WTC11 (cell line): ENCODE measurements around the gene TAL2. TPM values are rescaled to one million over a fixed set of nuclear protein-coding genes. Genes with fewer than 3 reads are reported as not detected.

Experiments
- ATAC-seq: fragments of 200-7000 bp; cut with Tn5 transposase; 2 replicates; pipeline ENCODE4 v1.10.0; 2021; ENCODE audit warnings: mild to moderate bottlenecking, moderate library complexity
- CTCF ChIA-PET: fragments of 300-600 bp; sonication (Branson Sonifier 250); formaldehyde crosslinking; loops from one replicate; lab custom pipeline; 2021; ENCODE audit warnings: antibody characterized with exemption; lab: Charles Lee
- POLR2A ChIA-PET: fragments of 350-600 bp; sonication (Branson Sonifier 250); formaldehyde crosslinking; loops from one replicate; lab custom pipeline; 2021; ENCODE audit warnings: antibody characterized with exemption; lab: Charles Lee
- DNase-seq: peaks from one replicate; pipeline ENCODE4 v3.0.0; 2021; ENCODE audit warnings: low spot score
- H3K27ac Mint-ChIP-seq: 2 replicates; pipeline ENCODE4 v1.8.0; 2021; ENCODE audit warnings: mixed read lengths
- H3K27me3 Mint-ChIP-seq: 2 replicates; pipeline ENCODE4 v1.8.0; 2021; ENCODE audit warnings: low read depth, mild to moderate bottlenecking, moderate library complexity, mixed read lengths
- H3K36me3 Mint-ChIP-seq: 2 replicates; pipeline ENCODE4 v1.8.0; 2021; ENCODE audit warnings: mixed read lengths
- H3K4me1 Mint-ChIP-seq: 2 replicates; pipeline ENCODE4 v1.8.0; 2022; ENCODE audit warnings: mixed read lengths
- H3K4me3 Mint-ChIP-seq: 2 replicates; pipeline ENCODE4 v1.8.0; 2021; ENCODE audit warnings: mild to moderate bottlenecking, moderate library complexity, mixed read lengths
- H3K9me3 Mint-ChIP-seq: 2 replicates; pipeline ENCODE4 v1.8.0; 2021; ENCODE audit warnings: mixed read lengths
- CBFB ChIP-seq: sonication (generic); formaldehyde crosslinking; IDR thresholded peaks from 2 replicates; pipeline ENCODE4 v1.8.1; 2022; ENCODE audit warnings: mild to moderate bottlenecking, low read depth, missing genetic modification reagents
- ELF4 ChIP-seq: sonication (generic); formaldehyde crosslinking; IDR thresholded peaks from 2 replicates; pipeline ENCODE4 v1.8.1; 2022; ENCODE audit warnings: low read depth, mild to moderate bottlenecking, moderate library complexity, missing genetic modification reagents
- ESRRA ChIP-seq: sonication (generic); formaldehyde crosslinking; IDR thresholded peaks from 2 replicates; pipeline ENCODE4 v1.8.1; 2022; ENCODE audit warnings: mild to moderate bottlenecking, missing genetic modification reagents, borderline replicate concordance
- FOXP1 ChIP-seq: sonication (generic); formaldehyde crosslinking; IDR thresholded peaks from 2 replicates; pipeline ENCODE4 v1.8.0; 2022; ENCODE audit warnings: missing genetic modification reagents, mild to moderate bottlenecking, moderate library complexity, borderline replicate concordance
- GTF2I ChIP-seq: fragments of 250-450 bp; sonication (Bioruptor Pico); conservative IDR thresholded peaks from 2 replicates; pipeline ENCODE4 v1.4.0; 2021; ENCODE audit warnings: mild to moderate bottlenecking
- JUN ChIP-seq: sonication (generic); formaldehyde crosslinking; IDR thresholded peaks from 2 replicates; pipeline ENCODE4 v1.8.0; 2023; ENCODE audit warnings: mild to moderate bottlenecking, missing genetic modification reagents
- NFE2L1 ChIP-seq: sonication (generic); formaldehyde crosslinking; IDR thresholded peaks from 2 replicates; pipeline ENCODE4 v1.8.1; 2023; ENCODE audit warnings: missing genetic modification reagents
- NR2C2 ChIP-seq: sonication (generic); formaldehyde crosslinking; IDR thresholded peaks from 2 replicates; pipeline ENCODE4 v1.8.0; 2022; ENCODE audit warnings: mild to moderate bottlenecking, missing genetic modification reagents
- SMAD4 ChIP-seq: sonication (generic); formaldehyde crosslinking; IDR thresholded peaks from 2 replicates; pipeline ENCODE4 v1.8.0; 2022; ENCODE audit warnings: mild to moderate bottlenecking, missing genetic modification reagents
- ZNF121 ChIP-seq: sonication (generic); formaldehyde crosslinking; IDR thresholded peaks from 2 replicates; pipeline ENCODE4 v1.8.0; 2023; ENCODE audit warnings: missing genetic modification reagents
- ZNF317 ChIP-seq: sonication (generic); formaldehyde crosslinking; IDR thresholded peaks from 2 replicates; pipeline ENCODE4 v1.8.1; 2023; ENCODE audit warnings: low read depth, mild to moderate bottlenecking, moderate library complexity, missing genetic modification reagents, borderline replicate concordance
- ZNF396 ChIP-seq: fragments of 250-450 bp; sonication (Bioruptor Pico); IDR thresholded peaks from 2 replicates; pipeline ENCODE4 v1.8.0; 2021; ENCODE audit warnings: mild to moderate bottlenecking, moderate library complexity, borderline replicate concordance
- total RNA-seq: library from RNA; stranded (reverse); gene quantifications from 3 replicates; pipeline ENCODE4 v1.2.3, GENCODE V29; 2021
- TF ChIP-seq, protein P1 (sequence below): sonication (generic); formaldehyde crosslinking; IDR thresholded peaks from 2 replicates; pipeline ENCODE4 v1.8.1; 2023; ENCODE audit warnings: mild to moderate bottlenecking, missing genetic modification reagents, moderate library complexity
- TF ChIP-seq, protein P2 (sequence below): sonication (generic); formaldehyde crosslinking; IDR thresholded peaks from 2 replicates; pipeline ENCODE4 v1.8.0; 2023; ENCODE audit warnings: mild to moderate bottlenecking, missing genetic modification reagents
- TF ChIP-seq, protein P3 (sequence below): fragments of 200-600 bp; IDR thresholded peaks from 2 replicates; pipeline ENCODE4 v1.8.0; 2022; ENCODE audit warnings: antibody characterized with exemption
- TF ChIP-seq, protein P4 (sequence below): fragments of 250-450 bp; sonication (Bioruptor Pico); IDR thresholded peaks from 2 replicates; pipeline ENCODE4 v1.9.0; 2021; ENCODE audit warnings: moderate library complexity, mild to moderate bottlenecking, inconsistent platforms, borderline replicate concordance
- TF ChIP-seq, protein P5 (sequence below): fragments of 250-450 bp; sonication (Bioruptor Pico); IDR thresholded peaks from 2 replicates; pipeline ENCODE4 v1.9.0; 2021; ENCODE audit warnings: mild to moderate bottlenecking, borderline replicate concordance
- TF ChIP-seq, protein P6 (sequence below): sonication (generic); formaldehyde crosslinking; IDR thresholded peaks from 2 replicates; pipeline ENCODE4 v1.8.1; 2023; ENCODE audit warnings: mild to moderate bottlenecking, missing genetic modification reagents

The TAL2 gene
- total RNA-seq, 1 experiment from 2014 or later: not detected

DNA sequence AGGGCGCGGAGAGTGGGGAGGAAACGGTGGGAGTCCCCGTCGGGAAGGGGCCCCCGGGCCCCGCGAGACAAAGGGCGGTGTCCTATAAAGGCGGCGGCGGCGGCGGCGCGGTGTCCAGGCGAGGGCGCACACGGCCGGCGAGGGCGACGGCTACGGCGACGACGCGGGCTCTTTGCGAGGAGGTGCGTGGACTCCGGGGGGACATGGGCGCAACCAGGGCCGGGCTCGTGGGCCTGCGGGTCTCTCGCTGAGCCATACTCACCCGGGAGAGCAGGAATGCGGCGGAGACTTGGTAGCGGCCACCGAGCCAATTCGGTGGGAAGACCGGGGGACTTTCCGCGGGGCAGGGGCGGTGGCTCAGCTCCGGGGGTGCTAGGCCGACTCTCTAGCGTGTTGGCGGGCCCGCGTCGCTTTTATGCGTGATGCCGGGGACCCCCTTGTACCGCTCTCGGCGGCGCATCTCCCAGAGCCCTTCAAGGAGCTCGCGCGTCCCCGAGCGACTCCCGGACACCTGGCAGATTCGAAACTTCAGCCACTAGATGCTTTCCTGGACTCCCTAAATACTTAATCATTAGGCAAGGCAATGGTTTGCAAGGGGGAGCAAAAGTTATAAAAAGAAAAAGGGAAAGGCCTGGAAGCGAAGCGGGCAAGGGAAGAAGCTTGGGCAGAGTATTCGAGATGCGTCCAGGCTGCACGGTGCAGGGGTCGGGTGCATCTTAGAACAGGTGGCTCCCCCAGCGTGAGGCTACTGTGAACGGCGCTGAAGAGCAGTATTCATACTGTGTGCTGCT lies 5.9 kb upstream of the TAL2 start (continued):
- TF ChIP-seq, protein P1, sequence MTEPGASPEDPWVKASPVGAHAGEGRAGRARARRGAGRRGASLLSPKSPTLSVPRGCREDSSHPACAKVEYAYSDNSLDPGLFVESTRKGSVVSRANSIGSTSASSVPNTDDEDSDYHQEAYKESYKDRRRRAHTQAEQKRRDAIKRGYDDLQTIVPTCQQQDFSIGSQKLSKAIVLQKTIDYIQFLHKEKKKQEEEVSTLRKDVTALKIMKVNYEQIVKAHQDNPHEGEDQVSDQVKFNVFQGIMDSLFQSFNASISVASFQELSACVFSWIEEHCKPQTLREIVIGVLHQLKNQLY: no peak
- TF ChIP-seq, protein P2, sequence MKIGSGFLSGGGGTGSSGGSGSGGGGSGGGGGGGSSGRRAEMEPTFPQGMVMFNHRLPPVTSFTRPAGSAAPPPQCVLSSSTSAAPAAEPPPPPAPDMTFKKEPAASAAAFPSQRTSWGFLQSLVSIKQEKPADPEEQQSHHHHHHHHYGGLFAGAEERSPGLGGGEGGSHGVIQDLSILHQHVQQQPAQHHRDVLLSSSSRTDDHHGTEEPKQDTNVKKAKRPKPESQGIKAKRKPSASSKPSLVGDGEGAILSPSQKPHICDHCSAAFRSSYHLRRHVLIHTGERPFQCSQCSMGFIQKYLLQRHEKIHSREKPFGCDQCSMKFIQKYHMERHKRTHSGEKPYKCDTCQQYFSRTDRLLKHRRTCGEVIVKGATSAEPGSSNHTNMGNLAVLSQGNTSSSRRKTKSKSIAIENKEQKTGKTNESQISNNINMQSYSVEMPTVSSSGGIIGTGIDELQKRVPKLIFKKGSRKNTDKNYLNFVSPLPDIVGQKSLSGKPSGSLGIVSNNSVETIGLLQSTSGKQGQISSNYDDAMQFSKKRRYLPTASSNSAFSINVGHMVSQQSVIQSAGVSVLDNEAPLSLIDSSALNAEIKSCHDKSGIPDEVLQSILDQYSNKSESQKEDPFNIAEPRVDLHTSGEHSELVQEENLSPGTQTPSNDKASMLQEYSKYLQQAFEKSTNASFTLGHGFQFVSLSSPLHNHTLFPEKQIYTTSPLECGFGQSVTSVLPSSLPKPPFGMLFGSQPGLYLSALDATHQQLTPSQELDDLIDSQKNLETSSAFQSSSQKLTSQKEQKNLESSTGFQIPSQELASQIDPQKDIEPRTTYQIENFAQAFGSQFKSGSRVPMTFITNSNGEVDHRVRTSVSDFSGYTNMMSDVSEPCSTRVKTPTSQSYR (CRISPR knock-in tag): no peak

DNA sequence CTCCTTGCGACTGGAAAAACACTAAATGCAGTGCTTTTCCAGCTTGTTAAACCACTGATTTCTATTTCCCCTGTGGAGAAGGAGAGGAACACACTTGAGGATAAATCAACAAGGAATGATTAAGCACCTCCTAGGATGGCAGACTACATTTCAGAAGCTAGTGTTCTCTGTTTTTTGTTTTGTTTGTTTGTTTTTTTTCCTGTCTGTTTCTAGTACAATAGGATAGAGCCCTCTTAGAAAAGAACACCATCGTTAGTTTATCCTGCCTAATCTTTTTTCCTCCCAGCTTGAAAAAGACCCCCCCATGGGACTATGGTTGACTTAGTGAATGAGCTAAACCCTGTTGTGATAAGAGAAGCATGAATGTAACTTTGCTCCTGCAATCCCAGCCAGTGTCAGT lies 3.9 kb upstream of the TAL2 start:
- Mint-ChIP-seq H3K4me1 (peaks cover 22% of the 10 kb centered on the region), H3K4me3 (no peak overlapping the region), H3K9me3 (no peaks in the 10 kb centered on the region), H3K27ac (no peak overlapping the region), H3K36me3 (no peaks in the 10 kb centered on the region), H3K27me3 (peaks cover 54% of the 10 kb centered on the region)
- POLR2A ChIA-PET: no interaction called here
- DNase-seq: no peak
- ATAC-seq: no peak
- TF ChIP-seq, protein P3, sequence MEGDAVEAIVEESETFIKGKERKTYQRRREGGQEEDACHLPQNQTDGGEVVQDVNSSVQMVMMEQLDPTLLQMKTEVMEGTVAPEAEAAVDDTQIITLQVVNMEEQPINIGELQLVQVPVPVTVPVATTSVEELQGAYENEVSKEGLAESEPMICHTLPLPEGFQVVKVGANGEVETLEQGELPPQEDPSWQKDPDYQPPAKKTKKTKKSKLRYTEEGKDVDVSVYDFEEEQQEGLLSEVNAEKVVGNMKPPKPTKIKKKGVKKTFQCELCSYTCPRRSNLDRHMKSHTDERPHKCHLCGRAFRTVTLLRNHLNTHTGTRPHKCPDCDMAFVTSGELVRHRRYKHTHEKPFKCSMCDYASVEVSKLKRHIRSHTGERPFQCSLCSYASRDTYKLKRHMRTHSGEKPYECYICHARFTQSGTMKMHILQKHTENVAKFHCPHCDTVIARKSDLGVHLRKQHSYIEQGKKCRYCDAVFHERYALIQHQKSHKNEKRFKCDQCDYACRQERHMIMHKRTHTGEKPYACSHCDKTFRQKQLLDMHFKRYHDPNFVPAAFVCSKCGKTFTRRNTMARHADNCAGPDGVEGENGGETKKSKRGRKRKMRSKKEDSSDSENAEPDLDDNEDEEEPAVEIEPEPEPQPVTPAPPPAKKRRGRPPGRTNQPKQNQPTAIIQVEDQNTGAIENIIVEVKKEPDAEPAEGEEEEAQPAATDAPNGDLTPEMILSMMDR: no peak
- TF ChIP-seq ZNF317 (CRISPR knock-in tag): no peak
- TF ChIP-seq ESRRA (CRISPR knock-in tag): no peak
- TF ChIP-seq ZNF396 (CRISPR knock-in tag): no peak
- TF ChIP-seq JUN (CRISPR knock-in tag): no peak
- no peak for TF ChIP-seq GTF2I (CRISPR knock-in tag)
- TF ChIP-seq ZNF121 (CRISPR knock-in tag): no peak
- TF ChIP-seq, protein P4, sequence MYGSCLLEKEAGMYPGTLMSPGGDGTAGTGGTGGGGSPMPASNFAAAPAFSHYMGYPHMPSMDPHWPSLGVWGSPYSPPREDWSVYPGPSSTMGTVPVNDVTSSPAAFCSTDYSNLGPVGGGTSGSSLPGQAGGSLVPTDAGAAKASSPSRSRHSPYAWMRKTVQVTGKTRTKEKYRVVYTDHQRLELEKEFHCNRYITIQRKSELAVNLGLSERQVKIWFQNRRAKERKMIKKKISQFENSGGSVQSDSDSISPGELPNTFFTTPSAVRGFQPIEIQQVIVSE: no peak
- TF ChIP-seq ELF4: no peak
- TF ChIP-seq NFE2L1: no peak
- no peak for TF ChIP-seq SMAD4 (CRISPR knock-in tag)
- no peak for TF ChIP-seq CBFB (CRISPR knock-in tag)
- TF ChIP-seq, protein P5, sequence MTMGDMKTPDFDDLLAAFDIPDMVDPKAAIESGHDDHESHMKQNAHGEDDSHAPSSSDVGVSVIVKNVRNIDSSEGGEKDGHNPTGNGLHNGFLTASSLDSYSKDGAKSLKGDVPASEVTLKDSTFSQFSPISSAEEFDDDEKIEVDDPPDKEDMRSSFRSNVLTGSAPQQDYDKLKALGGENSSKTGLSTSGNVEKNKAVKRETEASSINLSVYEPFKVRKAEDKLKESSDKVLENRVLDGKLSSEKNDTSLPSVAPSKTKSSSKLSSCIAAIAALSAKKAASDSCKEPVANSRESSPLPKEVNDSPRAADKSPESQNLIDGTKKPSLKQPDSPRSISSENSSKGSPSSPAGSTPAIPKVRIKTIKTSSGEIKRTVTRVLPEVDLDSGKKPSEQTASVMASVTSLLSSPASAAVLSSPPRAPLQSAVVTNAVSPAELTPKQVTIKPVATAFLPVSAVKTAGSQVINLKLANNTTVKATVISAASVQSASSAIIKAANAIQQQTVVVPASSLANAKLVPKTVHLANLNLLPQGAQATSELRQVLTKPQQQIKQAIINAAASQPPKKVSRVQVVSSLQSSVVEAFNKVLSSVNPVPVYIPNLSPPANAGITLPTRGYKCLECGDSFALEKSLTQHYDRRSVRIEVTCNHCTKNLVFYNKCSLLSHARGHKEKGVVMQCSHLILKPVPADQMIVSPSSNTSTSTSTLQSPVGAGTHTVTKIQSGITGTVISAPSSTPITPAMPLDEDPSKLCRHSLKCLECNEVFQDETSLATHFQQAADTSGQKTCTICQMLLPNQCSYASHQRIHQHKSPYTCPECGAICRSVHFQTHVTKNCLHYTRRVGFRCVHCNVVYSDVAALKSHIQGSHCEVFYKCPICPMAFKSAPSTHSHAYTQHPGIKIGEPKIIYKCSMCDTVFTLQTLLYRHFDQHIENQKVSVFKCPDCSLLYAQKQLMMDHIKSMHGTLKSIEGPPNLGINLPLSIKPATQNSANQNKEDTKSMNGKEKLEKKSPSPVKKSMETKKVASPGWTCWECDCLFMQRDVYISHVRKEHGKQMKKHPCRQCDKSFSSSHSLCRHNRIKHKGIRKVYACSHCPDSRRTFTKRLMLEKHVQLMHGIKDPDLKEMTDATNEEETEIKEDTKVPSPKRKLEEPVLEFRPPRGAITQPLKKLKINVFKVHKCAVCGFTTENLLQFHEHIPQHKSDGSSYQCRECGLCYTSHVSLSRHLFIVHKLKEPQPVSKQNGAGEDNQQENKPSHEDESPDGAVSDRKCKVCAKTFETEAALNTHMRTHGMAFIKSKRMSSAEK (CRISPR knock-in tag): no peak
- TF ChIP-seq NR2C2 (CRISPR knock-in tag): no peak
- TF ChIP-seq FOXP1 (CRISPR knock-in tag): no peak
- TF ChIP-seq, protein P6, sequence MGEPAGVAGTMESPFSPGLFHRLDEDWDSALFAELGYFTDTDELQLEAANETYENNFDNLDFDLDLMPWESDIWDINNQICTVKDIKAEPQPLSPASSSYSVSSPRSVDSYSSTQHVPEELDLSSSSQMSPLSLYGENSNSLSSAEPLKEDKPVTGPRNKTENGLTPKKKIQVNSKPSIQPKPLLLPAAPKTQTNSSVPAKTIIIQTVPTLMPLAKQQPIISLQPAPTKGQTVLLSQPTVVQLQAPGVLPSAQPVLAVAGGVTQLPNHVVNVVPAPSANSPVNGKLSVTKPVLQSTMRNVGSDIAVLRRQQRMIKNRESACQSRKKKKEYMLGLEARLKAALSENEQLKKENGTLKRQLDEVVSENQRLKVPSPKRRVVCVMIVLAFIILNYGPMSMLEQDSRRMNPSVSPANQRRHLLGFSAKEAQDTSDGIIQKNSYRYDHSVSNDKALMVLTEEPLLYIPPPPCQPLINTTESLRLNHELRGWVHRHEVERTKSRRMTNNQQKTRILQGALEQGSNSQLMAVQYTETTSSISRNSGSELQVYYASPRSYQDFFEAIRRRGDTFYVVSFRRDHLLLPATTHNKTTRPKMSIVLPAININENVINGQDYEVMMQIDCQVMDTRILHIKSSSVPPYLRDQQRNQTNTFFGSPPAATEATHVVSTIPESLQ: no peak
- CTCF ChIA-PET: no interaction called here
